Glutamatergic neuron (in vitro differentiated cells): ENCODE measurements around the gene ACRV1. TPM values are rescaled to one million over a fixed set of nuclear protein-coding genes. Genes with fewer than 3 reads are reported as not detected.

Source experiments
- DNase-seq: peaks from one replicate; pipeline ENCODE4 v3.0.0; 2022
- H3K27ac Mint-ChIP-seq: one replicate; pipeline ENCODE4 v1.8.0; 2020; ENCODE audit warnings: mild to moderate bottlenecking, mixed read lengths, inconsistent platforms; ENCODE audit not compliant: unreplicated experiment
- H3K27me3 Mint-ChIP-seq: one replicate; pipeline ENCODE4 v1.8.0; 2020; ENCODE audit warnings: mild to moderate bottlenecking, moderate library complexity, mixed read lengths, inconsistent platforms; ENCODE audit not compliant: unreplicated experiment
- H3K36me3 Mint-ChIP-seq: one replicate; pipeline ENCODE4 v1.8.0; 2020; ENCODE audit warnings: mild to moderate bottlenecking, mixed read lengths, inconsistent platforms; ENCODE audit not compliant: unreplicated experiment
- H3K4me1 Mint-ChIP-seq: one replicate; pipeline ENCODE4 v1.8.0; 2020; ENCODE audit warnings: mild to moderate bottlenecking, low read depth, mixed read lengths, inconsistent platforms; ENCODE audit not compliant: unreplicated experiment
- H3K4me3 Mint-ChIP-seq: one replicate; pipeline ENCODE4 v1.8.0; 2020; ENCODE audit warnings: mild to moderate bottlenecking, mixed read lengths, inconsistent platforms; ENCODE audit not compliant: unreplicated experiment
- H3K9me3 Mint-ChIP-seq: one replicate; pipeline ENCODE4 v1.8.0; 2020; ENCODE audit warnings: mild to moderate bottlenecking, moderate library complexity, mixed read lengths, inconsistent platforms; ENCODE audit not compliant: unreplicated experiment
- CTCF ChIP-seq: fragments of 200-600 bp; sonication (generic); IDR thresholded peaks from one replicate; pipeline ENCODE4 v1.5.0; 2021; ENCODE audit not compliant: partially characterized antibody, unreplicated experiment
- total RNA-seq: library from RNA; stranded (reverse); fragmentation: NEBNext Ultra II Directional; extraction: Animal tissue kit (Norgen Biotek cat#: 25700); gene quantifications from one replicate; pipeline ENCODE4 v1.2.1, GENCODE V29; 2021; ENCODE audit not compliant: unreplicated experiment

Gene ACRV1
- total RNA-seq, 1 donor from 2014 or later: not detected

GRCh38 chr11:125679397-125679796 lies 1.2 kb downstream of the ACRV1 start:
- H3K9me3 Mint-ChIP-seq: no peaks in the 10 kb centered on the region
- H3K36me3 Mint-ChIP-seq: no peaks in the 10 kb centered on the region
- no peaks in the 10 kb centered on the region for H3K4me1 Mint-ChIP-seq
- H3K27me3 Mint-ChIP-seq: no peaks in the 10 kb centered on the region
- no peak for TF ChIP-seq CTCF
- no peak for DNase-seq
- no peak overlapping the region for H3K27ac Mint-ChIP-seq
- H3K4me3 Mint-ChIP-seq: no peak overlapping the region

GRCh38 chr11:125675196-125675595 lies 5.5 kb downstream of the ACRV1 start:
- no peaks in the 10 kb centered on the region for H3K27me3 Mint-ChIP-seq
- no peak overlapping the region for H3K27ac Mint-ChIP-seq
- H3K4me1 Mint-ChIP-seq: no peaks in the 10 kb centered on the region
- no peaks in the 10 kb centered on the region for H3K36me3 Mint-ChIP-seq
- no peaks in the 10 kb centered on the region for H3K9me3 Mint-ChIP-seq
- no peak for DNase-seq
- no peak overlapping the region for H3K4me3 Mint-ChIP-seq
- TF ChIP-seq CTCF: no peak

- no peak for DNase-seq
- Mint-ChIP-seq H3K27me3 (no peaks in the 10 kb centered on the region), H3K4me3 (no peak overlapping the region), H3K9me3 (no peaks in the 10 kb centered on the region), H3K4me1 (no peaks in the 10 kb centered on the region), H3K36me3 (no peaks in the 10 kb centered on the region), H3K27ac (no peak overlapping the region)
- TF ChIP-seq CTCF: no peak
Observed at GRCh38 chr11:125674210-125674609, 6.4 kb downstream of the ACRV1 start.

- no peak for DNase-seq
- no peaks in the 10 kb centered on the region for H3K27me3 Mint-ChIP-seq
- peaks cover 8% of the 10 kb centered on the region for H3K36me3 Mint-ChIP-seq
- no peaks in the 10 kb centered on the region for H3K9me3 Mint-ChIP-seq
- no peaks in the 10 kb centered on the region for H3K4me1 Mint-ChIP-seq
- no peak overlapping the region for H3K27ac Mint-ChIP-seq
- H3K4me3 Mint-ChIP-seq: no peak overlapping the region
- TF ChIP-seq CTCF: no peak
Observed at GRCh38 chr11:125671561-125671960, 9.1 kb downstream of the ACRV1 start.

GRCh38 chr11:125670172-125670571 lies 10.5 kb downstream of the ACRV1 start:
- no peak for DNase-seq
- Mint-ChIP-seq H3K4me3 (no peak overlapping the region), H3K27me3 (no peaks in the 10 kb centered on the region), H3K27ac (no peak overlapping the region), H3K9me3 (no peaks in the 10 kb centered on the region), H3K4me1 (no peaks in the 10 kb centered on the region), H3K36me3 (peaks cover 19% of the 10 kb centered on the region)
- no peak for TF ChIP-seq CTCF
